HG03520 (cell line): Measurements from ENCODE around the gene DDI2.

Experiments
- ATAC-seq: cut with Tn5 transposase; IDR thresholded peaks from one replicate; pipeline ENCODE4 v1.9.1; 2021; ENCODE audit warnings: mild to moderate bottlenecking, moderate library complexity; ENCODE audit not compliant: unreplicated experiment

The DDI2 gene

DNA sequence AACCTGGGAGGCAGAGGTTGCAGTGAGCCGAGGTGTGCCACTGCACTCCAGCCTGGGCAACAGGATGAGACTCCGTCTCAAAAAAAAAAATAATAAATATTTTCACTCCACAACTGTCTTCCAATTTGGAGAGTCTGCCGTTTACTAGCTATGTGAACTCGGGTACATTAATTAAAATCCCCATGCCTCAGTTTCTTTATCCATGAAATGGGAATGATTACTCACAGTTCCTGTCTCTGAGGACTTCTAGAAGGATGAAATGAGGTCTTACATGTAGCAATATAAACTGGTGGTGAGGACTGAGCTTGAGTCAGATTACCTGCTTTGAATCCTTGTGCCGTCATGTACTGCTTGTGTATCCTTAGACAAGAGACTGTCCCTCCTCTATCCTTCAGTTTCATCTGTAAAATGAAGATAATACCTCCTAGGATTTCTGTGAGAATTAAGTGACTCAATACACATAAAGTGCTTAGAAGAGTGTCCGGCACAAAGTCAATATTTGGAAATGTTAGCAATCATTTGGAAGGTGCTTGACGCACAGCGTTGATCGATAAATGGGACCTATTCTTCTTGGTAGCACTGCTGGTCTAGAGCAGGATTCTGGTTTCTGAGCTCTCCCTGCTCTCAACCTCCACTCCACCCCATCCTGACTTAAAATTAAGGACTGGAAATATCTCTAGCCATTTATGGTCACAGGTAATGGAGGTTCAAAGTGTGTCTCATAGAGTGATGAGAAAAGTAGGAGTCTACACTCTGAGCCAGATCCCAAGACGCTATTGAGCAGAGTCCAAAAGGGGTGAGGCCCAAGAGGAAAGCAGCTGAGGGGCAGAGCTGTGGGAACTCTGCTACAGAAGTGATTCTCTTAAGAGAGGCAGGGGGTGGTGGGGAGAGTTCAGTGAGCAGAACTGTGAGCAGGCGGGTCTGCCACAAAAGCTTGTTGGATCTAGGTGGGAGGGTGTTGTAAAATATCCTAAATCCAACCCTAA, 11.6 kb upstream of the DDI2 start:
- no peak for ATAC-seq

DNA sequence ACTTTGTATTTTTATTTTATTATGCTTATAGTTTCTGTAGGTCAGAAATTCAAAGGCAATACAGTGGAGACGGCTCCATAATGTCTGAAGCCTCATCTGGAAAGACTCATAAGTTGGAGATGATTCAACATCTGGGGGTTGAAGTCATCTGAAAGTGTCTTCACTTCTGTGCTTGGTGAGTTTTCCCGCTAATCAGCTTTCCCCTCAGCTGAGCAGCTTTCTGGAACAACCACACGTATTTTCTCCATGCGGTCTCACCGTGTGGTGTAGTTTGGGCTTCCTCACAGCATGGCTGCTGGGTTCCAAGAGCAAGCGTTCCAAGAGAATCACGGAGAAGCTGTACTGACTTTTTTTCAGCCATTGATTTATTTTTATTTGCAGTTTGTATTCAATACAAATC, 7.6 kb upstream of the DDI2 start:
- ATAC-seq = no peak

DNA sequence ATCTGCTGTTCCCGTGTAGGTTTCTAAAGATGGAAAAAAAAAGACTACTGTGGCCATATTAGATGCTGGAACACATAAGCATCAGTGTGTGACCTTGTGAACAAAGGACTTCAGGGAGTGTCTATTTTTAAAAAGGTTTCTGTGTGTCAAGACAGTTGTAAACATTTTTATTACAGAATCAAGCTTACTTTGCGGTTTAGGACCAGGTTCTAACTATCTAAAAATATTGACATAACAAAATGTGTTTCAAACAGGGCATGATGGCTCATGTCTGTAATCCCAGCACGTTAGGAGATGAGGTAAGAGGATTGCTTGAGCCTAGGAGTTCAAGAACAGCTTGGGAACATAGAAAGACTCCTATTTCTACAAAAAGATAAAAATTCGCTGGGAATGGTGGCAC, 7.1 kb upstream of the DDI2 start:
- ATAC-seq = no peak

DNA sequence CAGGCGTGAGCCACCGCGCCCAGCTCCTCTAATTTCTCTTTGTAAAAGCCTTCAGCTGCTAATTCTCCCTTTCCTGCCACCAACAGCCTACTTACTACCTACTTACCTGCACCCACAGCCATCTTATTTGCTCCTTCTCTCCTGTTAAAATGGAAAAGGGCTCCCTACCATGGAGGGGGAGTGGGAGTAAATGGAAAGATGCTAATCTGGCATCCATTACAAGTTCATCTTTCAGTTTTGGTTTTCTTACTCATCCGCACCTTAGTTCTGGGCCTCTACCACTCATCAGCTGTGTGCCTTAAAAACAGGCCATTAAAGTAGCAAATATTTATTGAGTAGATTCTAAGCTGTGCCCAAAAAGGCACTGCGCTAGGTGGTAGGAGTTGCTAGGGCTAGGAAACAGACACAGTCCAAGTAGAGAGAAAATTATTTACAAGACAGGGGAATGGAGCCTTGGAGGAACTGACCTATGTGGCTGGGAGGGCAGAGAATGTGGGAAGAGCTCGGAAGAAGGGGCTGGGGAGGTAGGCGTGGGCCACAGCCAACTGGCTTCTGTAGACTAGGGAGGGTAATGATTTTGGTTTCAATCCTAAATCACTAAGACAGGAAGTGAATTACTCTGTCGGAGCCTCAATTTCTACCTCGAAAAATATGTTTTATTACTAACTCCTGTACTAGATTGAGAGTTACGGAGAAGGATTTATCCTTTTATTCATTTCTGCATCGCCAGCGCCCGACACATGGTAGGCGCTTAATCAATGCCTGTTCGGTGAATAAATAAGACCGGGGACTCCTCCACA, 685 bp upstream of the DDI2 start:
- peak; percentile 24 for ATAC-seq

DNA sequence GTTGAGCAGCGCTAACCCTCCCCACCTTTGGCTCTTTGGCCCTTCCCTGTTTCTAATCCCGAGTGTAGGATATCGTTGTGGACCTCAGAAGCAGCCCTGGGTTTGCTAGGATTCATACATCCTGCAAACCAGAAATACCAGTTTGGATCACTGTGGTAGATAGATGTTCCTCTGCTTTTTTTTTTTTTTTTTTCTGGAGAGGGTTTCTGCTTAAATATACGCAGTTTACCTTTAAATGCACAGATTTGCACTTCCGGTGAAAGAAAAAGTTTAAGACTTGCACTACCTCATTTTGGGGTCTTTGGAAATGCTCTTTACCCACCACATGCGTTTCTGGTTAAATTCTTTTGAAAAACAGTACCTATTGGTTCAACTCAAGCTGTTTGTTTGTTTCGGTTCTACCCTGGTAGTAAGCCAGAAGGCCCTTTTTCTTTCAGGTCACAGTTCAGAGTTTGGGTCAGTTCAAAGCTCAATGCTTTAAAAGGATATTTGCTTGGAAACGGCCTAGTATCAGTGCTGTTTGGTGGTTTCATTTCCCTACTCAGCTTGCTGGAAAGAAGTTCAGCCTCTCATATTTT, 908 bp downstream of the DDI2 start:
- peak; percentile 32 for ATAC-seq

DNA sequence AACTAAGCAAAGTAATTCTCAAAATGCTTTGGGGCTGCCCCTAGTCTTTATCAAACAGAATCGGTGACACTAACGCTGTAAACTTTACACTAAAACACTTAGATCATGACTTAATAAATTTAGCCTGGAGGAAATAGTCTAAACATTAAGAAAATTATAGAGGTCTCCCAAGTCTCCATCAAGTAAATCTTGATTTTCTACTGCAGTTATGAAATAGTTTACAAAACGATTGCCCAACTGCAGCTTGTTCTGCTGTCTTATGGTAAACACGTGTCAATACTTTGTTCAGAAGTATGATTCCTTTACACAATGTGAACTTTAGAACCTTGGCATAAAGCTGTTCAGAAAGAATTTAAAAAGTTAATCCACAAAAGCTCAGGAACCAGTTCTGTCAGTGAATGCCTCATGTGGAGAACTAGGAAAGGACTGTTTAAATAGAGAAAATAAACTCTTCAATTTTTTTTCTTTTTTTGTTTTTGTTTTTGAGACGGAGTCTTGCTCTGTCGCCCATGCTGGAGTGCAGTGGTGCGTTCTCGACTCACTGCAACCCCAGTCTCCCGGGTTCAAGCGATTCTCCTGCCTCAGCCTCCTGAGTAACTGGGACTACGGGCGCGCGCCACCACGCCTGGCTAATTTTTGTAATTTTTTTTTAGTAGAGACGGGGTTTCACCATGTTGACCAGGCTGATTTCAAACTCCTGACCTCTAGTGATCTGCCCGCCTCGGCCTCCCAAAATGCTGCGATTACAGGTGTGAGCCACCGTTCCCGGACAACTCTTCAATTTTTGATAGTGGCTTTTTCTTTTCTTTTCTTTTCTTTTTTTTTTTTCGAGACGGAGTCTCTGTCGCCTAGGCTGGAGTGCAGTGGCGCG, 1.6 kb downstream of the DDI2 start:
- ATAC-seq = no peak

DNA sequence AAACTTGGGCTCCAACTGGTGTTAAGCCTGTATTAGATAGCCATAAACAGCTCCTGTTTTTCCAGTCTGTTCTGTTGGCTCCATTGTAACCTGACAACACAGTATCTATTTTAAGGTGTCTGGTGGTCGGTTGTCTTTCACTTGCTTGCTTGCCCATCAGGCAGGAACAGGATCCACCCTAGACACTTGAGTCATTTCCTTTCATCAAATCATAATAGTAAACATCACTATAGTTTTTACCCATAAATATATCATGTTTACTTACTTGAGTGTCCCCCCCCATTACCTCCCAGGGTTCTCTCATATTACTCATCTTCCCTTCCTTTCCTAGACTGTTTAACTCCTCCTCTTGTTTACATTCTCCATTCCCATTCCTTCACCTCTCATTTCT, 2.9 kb downstream of the DDI2 start:
- no peak for ATAC-seq

DNA sequence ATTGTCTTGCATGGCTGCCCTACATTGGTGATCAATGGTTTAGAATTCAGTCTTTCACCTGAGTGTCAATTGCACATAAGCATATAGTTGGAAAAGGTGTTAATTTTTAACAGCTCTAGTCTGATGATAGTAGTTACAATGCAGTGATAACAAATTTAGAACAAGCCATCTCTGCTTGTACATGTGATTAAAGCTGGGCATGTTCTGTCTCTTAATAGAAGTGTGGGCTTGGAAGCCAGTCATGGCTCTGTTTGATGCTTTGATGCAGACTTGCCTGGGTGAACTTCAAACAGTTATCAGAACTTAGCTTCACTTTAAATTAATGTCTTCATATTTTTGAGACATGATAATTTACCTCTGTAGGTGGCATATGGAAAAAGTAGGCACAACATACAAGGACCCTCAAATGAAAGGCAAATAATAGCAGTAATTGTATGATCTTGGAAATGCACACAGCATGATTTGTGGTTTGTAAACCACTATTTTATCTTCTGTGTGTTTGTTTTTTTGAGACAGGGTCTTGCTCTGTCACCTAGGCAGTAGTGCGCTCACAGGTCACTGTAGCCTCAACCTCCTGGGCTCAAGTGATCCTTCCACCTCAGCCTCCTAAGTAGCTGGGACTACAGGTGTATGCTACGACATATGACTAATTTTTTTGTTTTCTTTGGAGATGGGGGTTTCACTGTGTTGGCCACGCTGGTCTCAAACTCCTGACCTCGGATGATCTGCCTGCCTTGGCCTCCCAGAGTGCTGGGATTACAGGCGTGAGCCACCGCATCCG, 3.8 kb downstream of the DDI2 start:
- ATAC-seq = no peak

DNA sequence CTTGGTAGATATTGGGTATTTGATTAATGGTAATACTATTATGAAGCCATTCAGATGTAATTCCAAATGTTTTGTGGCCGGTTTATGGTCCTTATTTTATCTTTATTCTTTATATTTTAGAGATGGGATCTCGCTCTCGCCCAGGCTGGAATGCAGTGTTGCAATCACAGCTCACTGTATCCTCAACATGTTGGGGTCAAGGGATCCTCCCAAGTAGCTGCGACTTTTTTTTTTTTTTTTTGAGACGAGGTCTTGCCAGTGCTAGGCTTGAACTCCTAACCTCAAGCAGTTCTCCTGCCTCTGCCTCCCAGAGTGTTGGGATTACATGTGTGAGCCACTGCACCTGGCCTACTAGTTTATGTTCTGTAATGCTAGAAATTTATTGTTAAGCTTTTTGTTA, 4.7 kb downstream of the DDI2 start:
- no peak for ATAC-seq

DNA sequence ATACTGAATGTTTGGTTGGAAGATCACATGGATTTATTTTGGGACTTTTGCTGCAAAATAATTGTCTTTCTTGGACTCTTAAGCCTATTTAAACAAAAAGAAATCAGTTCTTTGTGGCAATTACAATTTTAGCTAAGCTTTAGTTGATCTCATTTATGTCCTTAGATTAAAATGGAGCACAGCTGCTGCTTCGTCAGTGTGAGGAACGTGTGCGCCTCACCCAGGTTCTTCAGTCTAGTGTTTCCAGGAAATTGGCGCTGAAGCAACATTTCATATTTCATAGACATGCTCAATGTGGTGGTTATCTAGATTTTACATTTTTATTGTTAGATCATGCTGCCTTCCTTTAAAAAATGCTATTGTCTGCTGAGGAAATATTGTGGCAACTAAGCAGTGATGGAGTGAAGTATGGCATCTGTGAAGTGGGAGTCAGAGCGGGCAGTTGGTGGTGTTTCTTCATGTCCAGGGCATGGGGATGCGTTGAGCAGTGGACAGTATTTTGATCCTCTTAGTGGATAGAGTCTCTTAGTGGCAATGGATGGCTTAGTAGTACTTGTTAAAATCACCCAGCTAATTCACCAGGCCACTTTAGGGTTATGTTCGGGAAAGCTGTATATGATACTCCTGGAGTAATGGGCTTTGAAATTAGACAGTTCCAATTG, 5.6 kb downstream of the DDI2 start:
- ATAC-seq = no peak

DNA sequence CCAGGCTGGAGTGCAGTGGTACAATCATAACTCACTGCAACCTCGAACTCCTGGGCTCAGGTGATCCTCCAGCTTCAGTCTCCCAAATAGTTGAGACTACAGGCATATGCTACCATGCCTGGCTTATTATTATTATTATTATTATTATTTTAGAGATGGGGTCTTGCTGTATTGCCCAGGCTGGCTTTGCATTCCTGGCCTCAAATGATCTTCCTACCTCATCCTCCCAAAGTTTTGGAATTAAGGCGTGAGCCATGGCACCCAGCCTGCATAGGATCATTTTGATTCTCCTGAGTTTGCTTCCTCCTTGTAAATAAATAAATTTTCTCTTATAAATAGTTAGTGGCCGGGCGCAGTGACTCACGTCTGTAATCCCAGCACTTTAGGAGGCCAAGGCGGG, 6.2 kb downstream of the DDI2 start:
- ATAC-seq = no peak

DNA sequence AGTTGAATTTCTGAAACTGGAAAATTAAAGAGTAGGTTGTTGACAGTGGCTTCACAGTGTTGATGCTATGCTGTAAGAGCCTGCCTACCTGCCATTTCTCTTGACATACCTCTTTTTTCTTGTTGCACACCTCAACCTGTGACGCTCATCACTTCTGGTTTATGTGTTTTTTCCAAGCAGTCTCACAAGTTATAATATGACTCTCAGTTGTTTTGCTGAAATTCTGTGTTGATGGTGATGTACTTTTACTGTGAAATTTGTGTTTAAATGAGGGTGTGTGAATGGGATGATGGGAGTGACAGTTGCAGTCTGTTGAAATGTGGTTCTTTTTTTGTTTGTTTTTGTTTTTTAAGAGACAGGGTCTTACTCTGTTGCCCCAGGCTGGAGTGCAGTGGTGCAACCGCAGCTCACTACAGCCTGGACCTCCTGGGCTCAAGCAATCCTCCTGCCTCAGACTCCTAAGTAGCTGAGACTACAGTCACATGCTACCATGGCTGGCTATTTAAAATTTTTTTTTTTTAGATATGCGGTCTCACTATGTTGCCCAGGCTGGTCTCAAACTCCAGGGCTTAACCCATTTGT, 7.0 kb downstream of the DDI2 start:
- no peak for ATAC-seq

DNA sequence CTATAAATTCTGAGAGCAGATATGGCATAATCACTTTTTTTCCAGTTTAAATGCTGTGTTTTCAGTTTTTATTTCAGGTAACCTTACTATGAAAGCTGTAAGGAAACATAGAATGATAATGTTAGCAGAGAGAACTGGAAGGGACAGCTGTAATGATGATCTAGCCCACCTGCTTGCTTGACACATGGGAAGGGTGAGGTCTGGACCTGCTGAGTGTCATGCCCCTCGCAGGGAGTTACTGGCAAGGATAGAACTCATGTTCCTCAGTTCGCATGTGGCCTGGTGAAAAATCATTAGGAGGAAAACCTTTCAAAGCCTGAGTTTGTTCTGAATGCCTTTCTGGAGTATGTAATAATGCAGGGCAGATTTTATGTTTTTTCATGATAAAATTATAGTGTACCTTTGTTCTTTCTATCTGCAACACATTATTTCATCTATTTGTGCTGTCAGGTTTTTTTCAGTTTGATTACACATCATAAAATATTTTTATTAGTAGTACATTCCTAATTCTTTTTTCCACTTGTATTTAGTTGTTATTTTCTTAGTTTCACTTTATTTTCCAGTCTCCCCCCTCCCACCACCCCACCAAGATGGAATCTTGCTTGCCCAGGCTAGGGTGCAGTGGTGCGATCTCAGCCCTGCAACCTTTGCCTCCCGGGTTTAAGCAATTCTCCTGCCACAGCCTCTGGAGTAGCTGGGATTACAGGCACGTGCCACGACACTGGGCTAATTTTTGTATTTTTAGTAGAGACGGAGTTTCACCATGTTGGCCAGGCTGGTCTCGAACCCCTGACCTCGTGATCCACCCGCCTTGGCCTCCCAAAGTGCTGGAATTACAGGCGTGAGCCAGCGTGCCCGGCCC, 8.0 kb downstream of the DDI2 start:
- no peak for ATAC-seq

DNA sequence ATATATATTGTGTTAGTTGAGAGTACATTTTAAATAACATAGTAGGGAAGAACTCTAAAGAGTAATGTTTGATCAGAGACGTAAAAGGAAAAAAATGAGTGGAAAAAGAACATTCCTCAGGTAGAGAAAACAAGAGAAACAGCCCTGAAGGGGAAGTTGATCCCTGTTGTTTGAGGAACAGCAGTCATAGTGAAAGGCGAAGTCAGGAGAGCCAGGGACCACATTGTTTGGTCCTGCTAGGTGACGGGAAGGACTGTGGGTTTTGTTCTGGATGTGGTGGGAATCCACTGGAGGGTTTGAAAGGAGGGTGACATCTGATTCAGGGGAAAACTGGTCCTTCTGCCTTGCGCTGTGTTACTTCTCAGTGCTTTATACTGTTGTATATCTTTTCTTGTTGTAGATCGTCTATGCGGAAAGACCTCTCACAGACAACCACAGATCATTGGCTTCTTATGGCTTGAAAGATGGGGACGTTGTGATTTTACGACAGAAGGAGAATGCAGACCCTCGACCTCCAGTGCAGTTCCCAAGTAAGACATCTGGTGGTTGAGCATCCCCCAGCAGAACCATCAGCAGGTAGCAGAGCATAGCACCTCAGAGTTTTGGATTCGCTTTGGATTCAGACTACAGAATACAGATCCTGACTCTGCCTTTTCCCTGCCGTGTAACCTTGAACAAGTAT, 9.2 kb downstream of the DDI2 start:
- ATAC-seq = no peak

DNA sequence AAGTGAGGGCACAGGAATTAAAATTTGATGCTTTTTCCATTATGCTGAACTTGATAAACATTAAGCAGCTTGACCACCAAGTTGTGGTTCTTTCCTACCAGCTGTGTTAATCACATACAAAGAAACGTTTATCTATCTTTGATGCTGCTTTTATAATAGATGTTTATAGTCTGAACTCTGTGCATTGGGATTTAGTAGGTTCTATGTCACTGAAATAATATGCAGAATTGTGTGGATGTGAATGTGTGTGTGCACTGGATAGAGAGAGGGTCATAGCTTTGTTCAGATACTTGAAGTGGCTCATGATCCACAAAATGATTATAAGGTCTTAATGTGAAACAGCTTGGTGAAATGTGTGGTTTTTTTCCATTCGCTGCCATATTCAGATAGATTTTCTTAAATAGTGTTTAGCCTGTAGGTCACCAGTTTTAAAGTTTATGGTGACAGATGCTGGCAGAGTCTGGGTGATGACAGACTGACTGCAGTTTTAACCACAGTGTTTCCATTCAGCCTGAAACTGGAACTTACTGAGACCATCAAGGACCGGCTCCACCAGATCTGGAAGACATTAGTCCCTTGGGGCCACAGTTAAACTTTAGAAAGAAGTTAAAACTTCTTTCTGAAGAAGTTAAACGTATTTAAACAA, 10.2 kb downstream of the DDI2 start:
- no peak for ATAC-seq

DNA sequence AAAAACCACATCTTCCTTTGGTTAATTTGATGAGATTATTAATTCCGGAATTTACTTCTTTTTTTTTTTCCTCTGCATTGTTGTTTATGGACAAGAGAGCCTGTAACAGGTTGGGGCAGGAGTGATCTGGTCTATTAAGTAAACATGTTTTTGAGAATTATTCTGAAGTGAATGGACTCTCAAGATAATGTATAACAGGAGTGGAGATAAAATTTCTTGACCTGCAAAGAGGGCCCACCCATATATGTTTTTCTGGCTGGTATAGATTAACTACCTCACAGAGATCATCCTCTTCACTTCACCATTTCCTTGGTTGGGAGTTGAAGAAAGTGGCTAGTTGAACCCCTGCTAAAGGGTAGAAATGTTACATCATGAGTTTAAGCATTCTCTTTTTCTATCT, 10.7 kb downstream of the DDI2 start:
- ATAC-seq = no peak
